C4-2B (cell line): ENCODE measurements around the gene GID4.

Experiments
- H3K27ac ChIP-seq: fragments of 450-650 bp; 2 replicates; pipeline ENCODE4 v1.5.1; 2017
- ZFX ChIP-seq: fragments of 450-650 bp; IDR thresholded peaks from 2 replicates; pipeline ENCODE4 v1.6.1; 2017
- TF ChIP-seq, protein P1 (sequence below): fragments of 450-650 bp; conservative IDR thresholded peaks from 2 replicates; pipeline ENCODE4 v1.5.1; 2017; ENCODE audit warnings: mild to moderate bottlenecking

GID4 gene

DNA sequence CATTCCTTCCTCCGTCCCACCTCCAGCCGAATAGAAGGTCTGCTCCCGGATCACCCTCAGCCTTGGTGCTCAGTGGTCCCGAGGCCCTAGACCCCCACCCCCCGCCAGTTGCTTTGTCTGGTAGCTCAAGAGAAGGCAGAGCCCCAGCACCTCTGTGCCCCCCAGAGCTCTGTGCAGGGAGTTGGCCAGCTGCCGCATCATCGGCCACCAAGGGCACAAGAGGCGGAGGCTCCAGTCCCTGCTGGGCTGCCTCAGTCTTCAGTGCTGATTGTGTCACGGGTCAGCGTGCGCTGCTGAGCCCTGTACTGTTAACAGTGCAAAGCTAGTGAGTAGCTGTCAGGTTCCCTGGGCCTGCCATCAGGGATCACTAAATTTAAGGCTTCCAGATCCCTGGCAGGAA lies 26.3 kb downstream of the GID4 start:
- TF ChIP-seq ZFX = no peak
- TF ChIP-seq, protein P1, sequence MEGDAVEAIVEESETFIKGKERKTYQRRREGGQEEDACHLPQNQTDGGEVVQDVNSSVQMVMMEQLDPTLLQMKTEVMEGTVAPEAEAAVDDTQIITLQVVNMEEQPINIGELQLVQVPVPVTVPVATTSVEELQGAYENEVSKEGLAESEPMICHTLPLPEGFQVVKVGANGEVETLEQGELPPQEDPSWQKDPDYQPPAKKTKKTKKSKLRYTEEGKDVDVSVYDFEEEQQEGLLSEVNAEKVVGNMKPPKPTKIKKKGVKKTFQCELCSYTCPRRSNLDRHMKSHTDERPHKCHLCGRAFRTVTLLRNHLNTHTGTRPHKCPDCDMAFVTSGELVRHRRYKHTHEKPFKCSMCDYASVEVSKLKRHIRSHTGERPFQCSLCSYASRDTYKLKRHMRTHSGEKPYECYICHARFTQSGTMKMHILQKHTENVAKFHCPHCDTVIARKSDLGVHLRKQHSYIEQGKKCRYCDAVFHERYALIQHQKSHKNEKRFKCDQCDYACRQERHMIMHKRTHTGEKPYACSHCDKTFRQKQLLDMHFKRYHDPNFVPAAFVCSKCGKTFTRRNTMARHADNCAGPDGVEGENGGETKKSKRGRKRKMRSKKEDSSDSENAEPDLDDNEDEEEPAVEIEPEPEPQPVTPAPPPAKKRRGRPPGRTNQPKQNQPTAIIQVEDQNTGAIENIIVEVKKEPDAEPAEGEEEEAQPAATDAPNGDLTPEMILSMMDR = no peak
- H3K27ac ChIP-seq = peak overlapping the region; percentile 7

GRCh38 chr17:18066866-18067265 lies 27.7 kb downstream of the GID4 start:
- H3K27ac ChIP-seq = no peak overlapping the region
- TF ChIP-seq ZFX = no peak
- TF ChIP-seq, protein P1 = no peak

DNA sequence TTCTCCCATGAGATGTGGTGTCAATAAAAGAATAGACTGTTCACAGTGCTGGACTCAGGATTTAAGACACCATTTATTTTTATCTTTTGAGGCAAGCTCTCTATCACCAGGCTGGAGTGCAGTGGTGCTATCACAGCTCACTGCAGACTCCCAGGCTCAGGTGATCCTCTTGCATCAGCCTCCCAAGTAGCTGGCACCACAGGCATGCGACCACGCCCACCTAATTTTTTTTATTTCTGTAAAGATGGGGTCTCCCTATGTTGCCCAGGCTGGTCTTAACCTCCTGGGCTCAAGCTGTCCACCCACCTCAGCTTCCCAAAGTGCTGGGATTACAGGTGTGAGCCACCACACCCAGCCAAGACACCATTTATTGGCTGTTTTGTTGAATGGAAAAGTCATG lies 29.9 kb downstream of the GID4 start:
- H3K27ac ChIP-seq = no peak overlapping the region
- TF ChIP-seq ZFX = no peak
- TF ChIP-seq, protein P1 = no peak

GRCh38 chr17:18070861-18071340 lies 31.7 kb downstream of the GID4 start:
- no peak overlapping the region for H3K27ac ChIP-seq

DNA sequence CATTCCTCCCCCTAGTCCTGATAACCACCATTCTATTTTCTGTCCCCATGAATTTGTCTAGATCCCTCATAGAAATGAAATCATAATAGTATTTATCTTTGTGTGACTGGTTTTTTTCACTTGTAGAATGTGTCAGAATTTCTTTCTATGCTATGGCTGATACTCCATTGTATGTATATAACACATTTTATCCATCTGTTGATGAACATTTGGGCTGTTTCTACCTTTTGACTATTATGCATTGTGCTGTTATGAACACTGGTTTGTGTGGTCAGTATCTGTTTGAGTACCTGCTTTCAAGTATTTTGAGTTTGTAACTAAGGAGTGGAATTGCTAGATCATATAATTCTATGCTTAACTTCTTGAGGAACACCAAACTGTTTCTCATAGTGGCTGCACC lies 32.5 kb downstream of the GID4 start:
- no peak overlapping the region for H3K27ac ChIP-seq
- no peak for TF ChIP-seq ZFX
- TF ChIP-seq, protein P1 = no peak

More at GRCh38 chr17:18070861-18071340, 31.7 kb downstream of the GID4 start:
- TF ChIP-seq ZFX = no peak
- TF ChIP-seq, protein P1 = no peak

DNA sequence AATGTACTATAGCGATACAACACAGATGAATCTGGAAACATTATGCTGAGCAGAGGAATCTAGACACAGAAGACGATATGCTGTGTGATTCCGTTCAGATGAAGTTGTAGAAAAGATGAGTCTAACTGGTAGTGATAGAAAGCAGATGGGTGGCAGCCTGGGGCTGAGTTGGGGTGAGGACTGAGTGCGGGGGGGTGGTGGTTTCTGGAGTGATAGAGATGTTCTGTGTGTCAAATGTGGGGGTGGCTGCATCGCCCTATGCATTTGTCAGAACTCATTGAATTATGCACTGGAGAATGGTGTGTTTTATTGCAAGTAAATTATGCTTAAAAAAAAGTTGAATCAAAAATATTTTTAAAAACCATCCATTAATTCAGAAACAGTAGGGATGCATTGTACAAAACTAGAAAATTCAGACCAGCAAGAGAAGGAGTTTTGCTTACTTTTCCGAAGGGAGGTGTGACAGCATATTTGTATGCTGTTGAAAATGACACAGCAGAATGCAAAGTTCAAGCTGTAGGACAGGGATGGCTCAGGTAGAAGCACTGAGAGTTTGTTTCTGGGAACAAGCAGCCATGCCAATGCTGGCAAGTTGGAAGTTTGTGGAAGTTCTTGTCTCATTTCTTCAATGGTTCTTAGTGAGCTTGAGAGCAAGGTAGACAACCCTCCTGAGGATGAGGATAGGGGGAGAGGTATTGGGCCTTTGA lies 35.5 kb downstream of the GID4 start:
- H3K27ac ChIP-seq = no peak overlapping the region
- TF ChIP-seq ZFX = no peak
- TF ChIP-seq, protein P1 = no peak

- H3K27ac ChIP-seq = no peak overlapping the region
- no peak for TF ChIP-seq ZFX
- TF ChIP-seq, protein P1 = no peak
Observed at GRCh38 chr17:18076936-18077335, 37.7 kb downstream of the GID4 start.
